K562 (cell line): ENCODE data around the gene MED16. TPM values are rescaled to one million over a fixed set of nuclear protein-coding genes. Genes with fewer than 3 reads are reported as not detected.
A peak's percentile ranks its signal among the peaks of the same experiment; 100 is the strongest.

Experiments
- CHD2 ChIP-seq: IDR thresholded peaks from 2 replicates; pipeline ENCODE4 v1.6.1; 2011; ENCODE audit warnings: low read depth, low read length
- KDM1A ChIP-seq, 2 experiments: fragments of 450-650 bp; IDR thresholded peaks; 2 replicates each; pipeline ENCODE4 v1.6.1; 2016; ENCODE audit warnings: mild to moderate bottlenecking in 2 of 2
- RBM25 ChIP-seq: fragments of 200-400 bp; formaldehyde crosslinking; IDR thresholded peaks from 2 replicates; pipeline ENCODE4 v1.6.1; 2018; ENCODE audit warnings: low read length, low read depth, moderate library complexity; ENCODE audit not compliant: severe bottlenecking
- RCOR1 ChIP-seq, 2 experiments: IDR thresholded peaks; 2 replicates each; pipeline ENCODE4 v1.6.1; 2012; ENCODE audit warnings: low read depth in 2 of 2, low read length in 2 of 2, borderline replicate concordance in 1 of 2, improper control_type of control experiment in 1 of 2
- polyA plus RNA-seq, 8 experiments: library from polyadenylated mRNA; depleted of rRNA in 4 of 8; stranded (reverse) in 5 of 8; unstranded in 3 of 8; fragments of >200 nt; fragmentation: Nextera tagmentation in 2 of 8; fragmentation: Illumina TruSeq in 1 of 8; extraction: Ambion mirVana in 2 of 8; extraction: Trizol in 1 of 8; gene quantifications; 2 replicates each; pipeline versions ENCODE4 v1.2.1 to v1.2.3, GENCODE V29; 2011 to 2014; ENCODE audit warnings: inconsistent platforms in 1 of 8, missing spikeins in 1 of 8
- total RNA-seq, 7 experiments: library from RNA; depleted of rRNA in 6 of 7; stranded (reverse); fragments of >200 nt in 6 of 7; fragmentation: Illumina TruSeq in 2 of 7; extraction: Trizol in 2 of 7; gene quantifications; 2 replicates each; pipeline versions ENCODE4 v1.2.1 to v1.2.3, GENCODE V29; 2011 to 2021; ENCODE audit warnings: low replicate concordance in 1 of 7
- TF ChIP-seq, protein P1 (sequence below), 2 experiments: fragments of 450-650 bp in 1 of 2; sonication (generic) in 1 of 2; formaldehyde crosslinking in 1 of 2; IDR thresholded peaks; 2 replicates each; pipeline versions ENCODE4 v1.7.1 to v1.9.0; 2016 to 2022; ENCODE audit warnings: inconsistent platforms in 1 of 2, mild to moderate bottlenecking in 1 of 2, missing genetic modification reagents in 1 of 2

Gene MED16
- total and polyA plus RNA-seq, 9 of the 15 experiments (the other 6 are each of a cell fraction or from before 2014, with no cell fraction given) = 0.89 to 59.9 (median 8.6) TPM

DNA sequence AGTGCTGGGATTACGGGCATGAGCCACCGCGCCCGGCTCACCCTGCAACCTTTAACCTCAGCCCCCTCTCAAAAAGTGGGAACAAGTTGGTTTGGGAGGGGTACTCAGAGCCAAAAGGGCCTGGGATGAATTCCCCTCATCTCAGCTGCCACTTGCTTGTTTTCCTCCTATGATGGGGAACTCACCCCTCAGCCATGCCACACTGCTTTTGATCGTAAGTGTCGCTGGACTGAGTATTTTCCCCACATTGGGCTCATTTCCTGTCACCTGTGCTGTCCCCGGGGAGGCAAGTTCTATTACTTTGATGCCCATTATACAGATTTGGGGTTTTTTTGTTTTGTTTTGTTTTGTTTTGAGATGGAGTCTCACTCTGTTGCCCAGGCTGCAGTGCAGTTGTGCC, 13.5 kb upstream of the MED16 start (continued):
- TF ChIP-seq, protein P1, sequence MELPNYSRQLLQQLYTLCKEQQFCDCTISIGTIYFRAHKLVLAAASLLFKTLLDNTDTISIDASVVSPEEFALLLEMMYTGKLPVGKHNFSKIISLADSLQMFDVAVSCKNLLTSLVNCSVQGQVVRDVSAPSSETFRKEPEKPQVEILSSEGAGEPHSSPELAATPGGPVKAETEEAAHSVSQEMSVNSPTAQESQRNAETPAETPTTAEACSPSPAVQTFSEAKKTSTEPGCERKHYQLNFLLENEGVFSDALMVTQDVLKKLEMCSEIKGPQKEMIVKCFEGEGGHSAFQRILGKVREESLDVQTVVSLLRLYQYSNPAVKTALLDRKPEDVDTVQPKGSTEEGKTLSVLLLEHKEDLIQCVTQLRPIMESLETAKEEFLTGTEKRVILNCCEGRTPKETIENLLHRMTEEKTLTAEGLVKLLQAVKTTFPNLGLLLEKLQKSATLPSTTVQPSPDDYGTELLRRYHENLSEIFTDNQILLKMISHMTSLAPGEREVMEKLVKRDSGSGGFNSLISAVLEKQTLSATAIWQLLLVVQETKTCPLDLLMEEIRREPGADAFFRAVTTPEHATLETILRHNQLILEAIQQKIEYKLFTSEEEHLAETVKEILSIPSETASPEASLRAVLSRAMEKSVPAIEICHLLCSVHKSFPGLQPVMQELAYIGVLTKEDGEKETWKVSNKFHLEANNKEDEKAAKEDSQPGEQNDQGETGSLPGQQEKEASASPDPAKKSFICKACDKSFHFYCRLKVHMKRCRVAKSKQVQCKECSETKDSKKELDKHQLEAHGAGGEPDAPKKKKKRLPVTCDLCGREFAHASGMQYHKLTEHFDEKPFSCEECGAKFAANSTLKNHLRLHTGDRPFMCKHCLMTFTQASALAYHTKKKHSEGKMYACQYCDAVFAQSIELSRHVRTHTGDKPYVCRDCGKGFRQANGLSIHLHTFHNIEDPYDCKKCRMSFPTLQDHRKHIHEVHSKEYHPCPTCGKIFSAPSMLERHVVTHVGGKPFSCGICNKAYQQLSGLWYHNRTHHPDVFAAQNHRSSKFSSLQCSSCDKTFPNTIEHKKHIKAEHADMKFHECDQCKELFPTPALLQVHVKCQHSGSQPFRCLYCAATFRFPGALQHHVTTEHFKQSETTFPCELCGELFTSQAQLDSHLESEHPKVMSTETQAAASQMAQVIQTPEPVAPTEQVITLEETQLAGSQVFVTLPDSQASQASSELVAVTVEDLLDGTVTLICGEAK (IDR thresholded peaks at IDR 0.05) = peak; percentile 42; the same call in 1 of the 2 replicates
- TF ChIP-seq, protein P1 (CRISPR knock-in tag; IDR thresholded peaks at IDR 0.05) = no peak
- TF ChIP-seq RBM25 (peak; percentile 54), CHD2 (no peak), KDM1A (IDR thresholded peaks at IDR 0.05) (peak in 1 of 2 experiments; percentile 30; a peak in 1 of 4 replicates), RCOR1 (IDR thresholded peaks at IDR 0.05; ENCODE audit: borderline replicate concordance in 1 of 2, low read depth in 2 of 2, low read length in 2 of 2) (0 out of 4 replicates have a peak, but pooled peaks of 1 of the 2 experiments have one; percentile 24)
